MM.1S (cell line): Measurements from ENCODE around the gene GPHN.

Source experiments
- EZH2phosphoT487 ChIP-seq: fragments of 300-600 bp; sonication (generic); IDR thresholded peaks from 2 replicates; pipeline ENCODE4 v1.6.1; 2018; ENCODE audit warnings: antibody characterized with exemption, low read length
- TF ChIP-seq, protein P1 (sequence below): fragments of 300-600 bp; sonication (generic); IDR thresholded peaks from 2 replicates; pipeline ENCODE4 v1.5.1; 2016; ENCODE audit warnings: antibody characterized with exemption, low read length, mixed read lengths

DNA sequence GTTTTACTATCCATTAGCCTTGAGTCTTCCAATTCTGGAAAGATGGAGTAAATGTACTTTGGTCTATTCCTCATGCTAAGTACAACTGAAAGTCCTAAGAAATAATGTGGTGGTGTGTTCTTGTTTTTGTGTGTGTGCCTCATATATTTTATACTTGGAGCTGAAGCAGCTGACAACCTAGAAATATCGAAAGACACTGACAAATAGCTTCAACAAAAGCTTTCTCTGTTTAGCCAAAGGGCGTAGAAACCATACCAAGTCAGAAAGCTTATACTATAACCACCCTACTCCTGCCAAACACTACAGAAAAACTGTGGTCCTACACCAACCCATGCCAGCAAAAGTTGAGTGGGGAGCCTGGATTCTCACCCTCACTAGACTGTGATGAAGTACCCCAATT is 188.4 kb downstream of the GPHN start:
- TF ChIP-seq, protein P1, sequence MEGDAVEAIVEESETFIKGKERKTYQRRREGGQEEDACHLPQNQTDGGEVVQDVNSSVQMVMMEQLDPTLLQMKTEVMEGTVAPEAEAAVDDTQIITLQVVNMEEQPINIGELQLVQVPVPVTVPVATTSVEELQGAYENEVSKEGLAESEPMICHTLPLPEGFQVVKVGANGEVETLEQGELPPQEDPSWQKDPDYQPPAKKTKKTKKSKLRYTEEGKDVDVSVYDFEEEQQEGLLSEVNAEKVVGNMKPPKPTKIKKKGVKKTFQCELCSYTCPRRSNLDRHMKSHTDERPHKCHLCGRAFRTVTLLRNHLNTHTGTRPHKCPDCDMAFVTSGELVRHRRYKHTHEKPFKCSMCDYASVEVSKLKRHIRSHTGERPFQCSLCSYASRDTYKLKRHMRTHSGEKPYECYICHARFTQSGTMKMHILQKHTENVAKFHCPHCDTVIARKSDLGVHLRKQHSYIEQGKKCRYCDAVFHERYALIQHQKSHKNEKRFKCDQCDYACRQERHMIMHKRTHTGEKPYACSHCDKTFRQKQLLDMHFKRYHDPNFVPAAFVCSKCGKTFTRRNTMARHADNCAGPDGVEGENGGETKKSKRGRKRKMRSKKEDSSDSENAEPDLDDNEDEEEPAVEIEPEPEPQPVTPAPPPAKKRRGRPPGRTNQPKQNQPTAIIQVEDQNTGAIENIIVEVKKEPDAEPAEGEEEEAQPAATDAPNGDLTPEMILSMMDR: no peak
- TF ChIP-seq EZH2phosphoT487: no peak
